ENCODE results near the gene NR5A2.

The NR5A2 gene

DNA sequence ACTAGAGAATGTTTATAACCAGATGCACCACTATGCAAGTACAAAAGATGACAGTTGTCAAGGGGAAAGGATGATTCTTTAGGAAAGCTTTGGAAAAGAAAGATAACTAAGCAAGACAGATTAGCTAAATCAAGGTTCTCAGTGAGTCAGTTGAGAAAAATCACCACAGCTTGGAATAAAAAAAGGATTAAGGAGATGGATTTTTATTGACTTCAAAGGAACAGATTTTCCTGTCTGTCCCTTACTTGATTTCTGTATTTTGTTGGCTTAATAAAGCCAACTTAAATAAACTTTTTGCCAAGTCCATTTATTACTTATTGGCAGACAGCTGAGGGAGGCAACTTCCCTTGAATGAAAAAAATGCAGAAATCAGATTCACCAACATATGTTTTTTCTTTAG, 93.9 kb downstream of the NR5A2 start:
- no peak for DNase-seq (ENCODE audit: low read depth in 4 of 4, low spot score in 1 of 4)

DNA sequence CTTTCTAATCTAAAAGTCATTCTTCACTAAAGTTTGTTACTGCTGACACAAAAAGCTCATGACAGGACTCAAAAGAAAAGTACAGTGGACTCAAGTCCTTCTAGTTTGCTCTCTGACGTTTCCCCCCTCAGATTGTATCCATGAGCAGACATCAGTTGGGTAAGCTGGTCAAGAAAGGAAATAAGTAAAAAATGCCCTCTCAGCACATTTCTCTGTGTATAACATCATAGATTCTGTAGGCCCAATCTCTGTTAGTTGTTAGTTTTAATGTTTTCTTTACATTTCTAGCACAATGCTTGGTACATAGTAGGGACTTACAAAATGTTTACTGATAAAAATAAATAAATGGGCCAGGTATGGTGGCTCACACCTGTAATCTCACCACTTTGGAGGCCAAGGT, 96.8 kb downstream of the NR5A2 start:
- DNase-seq (ENCODE audit: low read depth in 4 of 4, low spot score in 1 of 4), result no peak

DNA sequence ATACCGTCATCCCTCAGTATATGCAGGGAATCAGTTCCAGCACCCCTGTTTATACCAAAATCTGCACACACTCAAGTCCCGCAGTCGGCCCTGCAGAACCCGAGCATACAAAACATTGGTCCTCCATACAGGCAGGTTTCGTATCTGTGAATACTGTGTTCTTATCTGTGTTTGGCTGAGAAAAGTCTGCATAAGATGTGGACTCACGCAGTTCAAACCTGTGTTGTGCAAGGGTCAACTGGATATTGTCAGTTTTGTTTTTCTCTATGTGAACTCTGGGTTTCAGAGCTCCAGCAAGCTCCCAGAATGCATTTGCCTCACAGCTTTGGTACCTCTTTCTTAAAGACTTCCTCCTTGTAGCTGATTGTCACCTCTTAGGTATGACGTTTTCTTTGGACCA, 100.6 kb downstream of the NR5A2 start:
- DNase-seq (ENCODE audit: low read depth in 4 of 4, low spot score in 1 of 4), result no peak

DNA sequence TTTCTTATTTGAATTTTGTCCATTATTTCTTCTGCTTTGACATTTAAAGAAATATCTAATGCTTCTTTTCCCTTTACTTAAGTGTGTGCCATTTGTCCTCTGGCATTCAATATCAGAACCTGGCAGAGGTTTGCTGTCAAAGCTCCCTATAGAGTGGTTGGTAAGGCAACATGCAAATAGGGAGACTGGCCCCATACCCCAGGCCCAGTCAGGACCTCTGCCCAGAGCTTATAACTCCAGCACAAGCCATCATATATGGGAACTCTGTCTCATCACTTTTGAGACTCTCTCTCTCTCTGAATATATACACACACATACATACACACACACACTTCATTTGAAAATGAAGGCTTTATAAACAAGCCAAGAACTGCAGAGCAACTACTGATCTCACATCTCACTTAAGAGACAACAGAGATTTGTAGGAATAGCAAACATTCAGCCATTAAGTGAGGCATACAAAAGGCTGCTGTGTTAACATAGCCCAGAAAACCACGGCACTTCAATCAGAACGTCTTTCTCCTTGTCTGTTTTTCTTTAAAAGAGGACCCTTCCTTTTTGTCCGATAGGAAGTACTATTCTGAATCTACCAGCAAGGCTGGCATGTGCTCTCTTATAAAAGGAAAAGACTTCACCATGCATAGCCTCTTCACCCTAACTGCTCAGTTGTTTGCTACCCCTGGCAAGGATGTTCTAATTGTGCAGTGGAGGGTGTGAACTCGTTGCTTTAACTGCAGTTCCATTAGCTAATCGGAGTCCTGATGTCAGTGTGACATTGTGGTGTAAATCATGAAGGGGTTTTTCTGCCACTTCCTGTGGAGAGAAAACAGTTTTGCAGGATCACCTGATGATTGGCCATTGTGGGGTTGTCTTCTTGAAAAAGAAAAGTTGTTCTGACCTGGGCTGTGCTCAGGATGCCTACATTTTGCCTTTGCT, 101.7 kb downstream of the NR5A2 start:
- no peak for DNase-seq (ENCODE audit: low read depth in 4 of 4, low spot score in 1 of 4)

DNA sequence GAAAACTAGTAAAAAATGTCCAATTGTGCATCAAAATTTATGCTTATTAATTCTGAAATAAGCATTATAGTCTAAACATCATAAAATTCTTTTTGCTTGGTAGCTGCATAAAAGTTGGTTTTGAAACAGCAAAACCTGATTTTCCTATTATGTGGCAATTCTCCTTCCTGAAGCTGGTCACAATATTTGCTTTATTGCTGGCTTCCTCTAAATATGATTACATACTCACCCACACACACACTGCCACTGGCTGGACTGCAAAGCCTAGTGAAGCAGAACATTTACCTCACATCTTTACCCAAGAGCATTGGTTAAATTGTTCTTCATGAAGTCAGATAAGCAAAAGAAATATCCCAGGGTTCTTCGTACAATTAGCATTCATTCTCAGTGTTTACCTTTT, 103.0 kb downstream of the NR5A2 start:
- DNase-seq (ENCODE audit: low read depth in 4 of 4, low spot score in 1 of 4), result no peak

DNA sequence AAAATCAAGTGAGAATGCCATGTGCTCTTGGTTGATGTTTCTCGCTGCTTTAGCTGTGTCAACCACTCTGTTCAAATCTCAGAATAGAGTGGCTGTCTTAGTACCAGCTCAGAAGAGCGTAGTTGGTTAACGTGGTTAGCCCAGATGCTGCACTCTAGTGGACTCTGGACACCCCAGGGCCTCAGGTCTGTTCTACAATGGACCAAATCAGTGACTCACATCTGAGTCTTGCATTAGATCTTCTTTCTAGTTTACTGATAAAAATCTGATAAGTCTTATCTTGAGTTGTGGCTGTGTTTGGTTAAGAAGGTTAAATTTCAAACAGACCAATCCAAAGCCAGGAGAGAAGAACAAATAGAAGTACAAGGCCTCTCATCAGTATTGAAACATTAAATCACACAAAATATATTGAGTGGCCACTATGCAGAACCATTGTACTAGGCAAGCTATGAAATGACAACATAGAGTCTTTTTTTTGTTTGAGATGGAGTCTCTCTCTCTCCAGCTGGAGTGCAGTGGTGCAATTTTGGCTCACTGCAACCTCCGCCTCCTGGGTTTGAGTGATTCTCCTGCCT, 104.1 kb downstream of the NR5A2 start:
- no peak for DNase-seq (ENCODE audit: low read depth in 4 of 4, low spot score in 1 of 4)

DNA sequence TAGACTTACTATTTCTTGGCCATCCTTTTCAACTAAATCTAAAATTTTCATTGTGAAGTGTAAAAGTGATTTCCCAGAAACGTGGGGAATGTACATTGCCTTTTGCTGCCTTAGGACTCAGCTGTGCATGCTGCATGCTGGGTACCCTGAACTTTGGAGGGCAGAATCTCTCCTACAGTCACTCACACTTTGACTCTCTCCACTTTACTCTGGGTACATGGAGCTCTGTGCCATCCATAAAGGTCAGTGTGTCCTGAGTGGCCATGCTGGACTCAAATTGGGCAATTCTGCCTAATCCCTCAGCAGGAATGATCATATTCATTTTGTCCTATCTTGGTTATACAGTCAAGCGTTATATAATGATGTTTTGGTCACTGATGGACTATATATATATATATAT, 105.6 kb downstream of the NR5A2 start:
- no peak for DNase-seq (ENCODE audit: low read depth in 4 of 4, low spot score in 1 of 4)

DNA sequence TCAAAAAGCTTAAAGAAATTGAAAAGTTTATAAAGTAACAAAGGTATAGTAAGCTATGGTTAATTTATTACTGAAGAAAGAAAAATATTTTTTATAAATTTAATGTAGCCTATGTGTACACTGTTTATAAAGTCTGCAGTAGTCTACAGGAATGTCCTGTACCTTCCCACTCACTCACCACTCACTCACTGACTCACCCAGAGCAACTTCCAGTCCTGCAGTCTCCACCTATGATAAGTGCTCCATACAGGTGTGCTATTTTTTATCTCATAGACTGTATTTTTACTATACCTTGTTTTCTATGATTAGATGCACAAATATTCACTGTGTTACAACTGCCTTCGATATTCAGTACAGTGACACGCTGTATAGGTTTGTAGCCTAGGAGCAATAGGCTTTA, 106.6 kb downstream of the NR5A2 start:
- no peak for DNase-seq (ENCODE audit: low read depth in 4 of 4, low spot score in 1 of 4)

DNA sequence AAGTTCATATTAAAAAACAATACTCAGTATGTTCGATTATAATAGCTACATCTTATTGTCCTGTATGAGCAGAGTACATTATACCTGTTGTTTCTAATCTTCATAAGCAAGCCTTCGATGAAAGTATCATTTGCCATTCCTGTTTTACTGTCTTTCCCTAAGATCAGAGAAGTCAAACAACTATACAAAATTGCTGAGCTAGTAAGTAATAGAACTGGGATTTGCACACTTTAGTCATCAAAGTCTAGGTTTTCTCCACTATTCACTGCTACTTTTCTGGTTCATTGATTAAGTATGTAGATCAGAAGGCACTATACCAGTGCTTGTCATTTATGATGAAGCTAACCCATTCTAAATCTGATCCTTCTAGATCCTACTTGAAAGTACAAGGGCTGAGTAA, 108.9 kb downstream of the NR5A2 start:
- no peak for DNase-seq (ENCODE audit: low read depth in 4 of 4, low spot score in 1 of 4)

DNA sequence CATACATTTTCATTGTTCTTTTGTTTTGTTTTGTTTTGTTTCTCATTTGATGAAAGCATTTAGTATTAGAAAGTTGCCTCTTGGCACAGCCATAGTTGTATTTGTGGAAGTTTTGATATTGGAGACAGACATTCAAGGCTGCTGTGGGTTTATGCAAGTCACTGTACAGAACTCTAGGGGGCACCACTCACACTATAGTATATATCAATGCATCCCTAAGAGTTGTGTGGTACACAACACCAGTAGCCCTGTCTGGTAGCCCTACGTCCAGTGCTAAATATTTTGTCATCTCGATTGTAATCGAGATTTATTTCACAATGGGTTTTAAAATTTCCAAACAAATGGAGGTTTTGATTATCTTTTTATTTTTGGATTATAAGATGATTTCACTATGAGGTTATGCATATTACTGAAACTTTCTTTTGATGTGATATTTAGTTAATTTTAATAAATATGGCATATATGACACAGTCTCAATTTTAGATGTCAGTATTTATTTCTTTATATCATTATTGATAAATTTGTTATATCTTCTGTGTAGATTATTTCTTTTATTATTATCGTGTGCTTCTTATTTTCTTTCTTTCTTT, 112.2 kb downstream of the NR5A2 start:
- no peak for DNase-seq (ENCODE audit: low read depth in 4 of 4, low spot score in 1 of 4)

DNA sequence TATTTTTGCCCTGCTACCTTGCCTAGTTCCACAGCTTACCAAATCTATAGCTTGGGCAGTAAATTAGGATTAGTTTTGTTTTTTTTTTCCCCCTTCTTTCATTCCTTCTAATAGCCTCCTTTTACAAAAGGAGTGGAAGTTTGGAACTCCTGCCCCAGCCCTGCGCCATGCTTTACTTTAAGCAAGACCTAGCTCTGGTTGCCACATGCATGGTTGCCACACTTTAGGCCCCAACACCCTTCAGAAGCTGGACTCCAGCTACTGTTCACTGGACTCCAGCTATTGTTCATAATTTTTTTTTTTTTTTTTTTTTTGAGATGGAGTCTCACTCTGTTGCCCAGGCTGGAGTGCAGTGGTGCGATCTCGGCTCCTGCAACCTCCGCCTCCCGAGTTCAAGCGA, 115.8 kb downstream of the NR5A2 start:
- no peak for DNase-seq (ENCODE audit: low read depth in 4 of 4, low spot score in 1 of 4)

DNA sequence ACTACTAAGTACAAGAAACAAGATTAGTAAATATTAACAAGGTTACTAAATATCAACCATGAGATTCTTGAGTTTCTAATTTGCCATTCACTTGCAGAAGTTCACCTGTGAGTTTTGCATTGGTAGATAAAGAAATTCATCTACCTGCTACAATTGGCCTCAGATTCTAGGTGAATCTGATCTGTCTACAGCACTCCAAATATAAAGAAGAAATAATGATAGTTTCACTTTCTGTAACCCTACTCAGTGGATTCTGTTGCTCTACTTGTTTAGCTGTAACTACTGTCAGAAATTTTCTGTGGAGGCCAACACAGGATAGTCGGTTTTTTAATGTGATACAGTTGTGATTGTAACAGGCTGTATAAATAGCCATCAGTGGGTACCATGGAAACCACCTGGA, 118.6 kb downstream of the NR5A2 start:
- no peak for DNase-seq (ENCODE audit: low read depth in 4 of 4, low spot score in 1 of 4)

DNA sequence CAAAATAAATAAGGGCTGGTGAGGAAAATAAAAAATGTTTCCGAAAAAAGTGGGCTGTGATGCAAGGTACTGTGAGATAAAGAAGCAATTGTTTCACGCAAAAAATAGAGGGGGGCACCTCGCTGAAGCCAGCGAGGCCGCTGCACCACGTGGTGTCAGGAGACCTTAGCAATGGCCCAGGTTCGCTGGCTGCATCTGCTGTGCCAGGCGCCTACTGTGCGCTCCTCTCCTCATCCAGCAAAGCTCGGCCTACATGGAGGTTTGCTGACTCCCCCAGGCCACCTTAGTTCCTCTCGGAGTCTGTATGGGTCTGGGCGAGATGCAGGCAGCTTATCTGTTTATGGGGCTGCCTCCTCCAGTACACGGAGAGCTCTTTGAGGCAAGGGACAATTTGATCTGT, 119.6 kb downstream of the NR5A2 start:
- DNase-seq (ENCODE audit: low read depth in 4 of 4, low spot score in 1 of 4), result no peak

DNA sequence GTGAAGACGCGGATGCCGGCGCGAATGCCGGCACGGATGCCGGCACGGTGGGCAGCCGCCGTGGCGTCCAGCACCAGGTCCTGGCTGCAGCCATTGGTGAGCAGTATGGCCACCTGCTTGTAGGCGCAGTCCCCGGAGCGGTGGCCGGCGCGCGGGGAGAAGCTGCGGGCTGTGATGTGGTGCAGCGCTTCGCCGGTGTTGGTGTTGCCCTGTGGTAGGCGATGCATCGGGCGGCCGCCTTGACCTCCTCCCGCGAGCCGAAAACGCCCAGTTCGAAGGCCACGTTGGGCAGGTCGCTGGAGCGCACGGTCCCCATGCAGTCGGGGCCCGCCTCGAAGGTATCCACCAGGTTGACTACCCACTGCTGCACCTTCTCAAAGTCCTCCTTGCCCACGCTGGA, 120.2 kb downstream of the NR5A2 start:
- DNase-seq (ENCODE audit: low read depth in 4 of 4, low spot score in 1 of 4), result no peak

DNA sequence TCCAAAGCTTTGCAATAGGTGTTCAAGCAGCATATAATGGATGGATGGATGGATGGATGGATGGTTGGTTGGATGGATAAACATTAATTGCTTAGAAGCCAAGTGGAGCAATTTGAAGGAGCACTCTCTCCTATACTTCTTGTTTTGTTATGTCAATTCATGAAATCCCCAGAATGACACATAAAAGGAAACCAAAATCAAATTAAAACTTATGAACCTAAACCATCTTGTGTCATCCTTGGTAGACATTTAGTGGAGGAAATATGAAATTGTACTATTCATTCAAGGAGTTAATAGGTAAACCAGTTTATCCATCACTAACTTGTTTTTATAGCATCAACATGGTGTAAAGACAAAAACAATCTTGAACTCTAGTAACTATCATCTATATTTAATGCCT, 122.5 kb downstream of the NR5A2 start:
- DNase-seq (ENCODE audit: low read depth in 4 of 4, low spot score in 1 of 4), result no peak

DNA sequence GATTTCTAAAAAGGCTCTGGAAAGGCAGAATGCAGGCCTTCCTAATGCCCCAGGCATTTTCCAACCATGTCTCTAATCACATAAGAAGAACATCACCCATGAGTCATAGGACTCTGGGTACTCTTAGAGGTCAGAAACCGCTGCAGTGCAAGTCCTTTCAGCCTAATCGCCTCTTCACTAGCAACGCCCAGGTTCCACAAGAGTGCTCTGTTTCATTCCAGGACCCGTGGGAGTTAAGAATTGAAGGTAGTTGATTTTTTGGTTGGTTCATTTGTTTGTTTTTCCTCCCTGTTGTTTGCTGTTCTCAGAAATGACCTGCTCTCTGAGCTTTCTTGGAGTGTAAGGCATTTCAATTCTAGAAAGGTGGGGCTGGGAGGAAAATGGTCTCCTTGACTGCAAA, 123.2 kb downstream of the NR5A2 start:
- no peak for DNase-seq (ENCODE audit: low read depth in 4 of 4, low spot score in 1 of 4)

DNA sequence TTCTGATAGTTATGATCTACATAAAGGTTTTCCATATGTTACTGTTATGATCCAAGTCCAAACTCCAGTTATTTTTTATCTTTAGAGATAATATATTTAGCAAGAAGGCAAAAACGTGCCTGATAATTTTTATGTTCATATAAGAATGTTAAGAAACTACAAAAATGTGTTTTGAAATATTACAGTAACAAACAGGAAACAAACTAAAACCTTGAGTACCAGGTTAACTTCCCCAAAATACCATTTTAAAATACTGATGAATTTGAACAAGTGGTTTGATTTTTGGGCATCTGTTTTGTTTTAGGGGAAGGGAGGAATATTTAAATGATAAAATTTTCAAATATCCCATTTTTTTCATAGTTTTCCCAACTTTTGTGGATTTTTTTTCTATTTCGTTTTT, 124.8 kb downstream of the NR5A2 start:
- DNase-seq (ENCODE audit: low read depth in 4 of 4, low spot score in 1 of 4), result no peak

DNA sequence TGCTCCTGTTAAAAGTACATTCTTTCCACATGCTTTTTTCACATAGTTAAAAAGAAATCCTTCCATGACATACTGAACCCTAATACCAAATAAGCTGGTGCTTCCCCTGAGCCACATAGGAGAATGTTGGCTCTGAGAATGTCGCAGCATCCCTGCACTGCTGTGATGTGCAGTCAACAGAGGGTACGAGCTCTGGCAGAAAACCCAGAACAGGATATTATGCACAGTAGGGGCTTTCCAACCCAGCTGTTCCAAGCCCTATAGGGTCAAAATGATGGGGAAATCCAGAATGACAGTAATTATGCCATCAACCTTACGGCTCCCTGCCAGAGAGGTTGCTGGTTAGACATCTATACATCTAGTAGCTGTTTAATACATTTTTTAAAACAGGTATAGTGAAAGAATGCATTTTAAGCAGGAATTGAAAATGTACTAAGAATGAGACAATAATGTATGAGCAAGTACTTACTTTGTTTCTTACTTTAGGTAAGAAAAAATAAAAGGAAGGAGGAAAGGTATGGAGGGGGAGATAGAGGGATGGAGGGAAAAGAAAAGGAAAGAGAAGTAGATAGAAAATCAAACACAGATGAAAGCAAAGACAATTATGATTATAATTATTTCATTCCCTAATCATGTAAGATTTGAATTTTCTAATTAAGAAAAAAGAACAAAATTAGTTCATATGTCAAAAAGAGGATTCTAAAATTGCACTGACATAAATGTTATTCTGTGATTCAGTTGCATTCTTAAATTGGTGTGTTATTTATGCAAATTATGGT, 126.0 kb downstream of the NR5A2 start:
- DNase-seq (ENCODE audit: low read depth in 4 of 4, low spot score in 1 of 4), result peak in 3 of 4 experiments; percentile 9 to 35 (median 33)

DNA sequence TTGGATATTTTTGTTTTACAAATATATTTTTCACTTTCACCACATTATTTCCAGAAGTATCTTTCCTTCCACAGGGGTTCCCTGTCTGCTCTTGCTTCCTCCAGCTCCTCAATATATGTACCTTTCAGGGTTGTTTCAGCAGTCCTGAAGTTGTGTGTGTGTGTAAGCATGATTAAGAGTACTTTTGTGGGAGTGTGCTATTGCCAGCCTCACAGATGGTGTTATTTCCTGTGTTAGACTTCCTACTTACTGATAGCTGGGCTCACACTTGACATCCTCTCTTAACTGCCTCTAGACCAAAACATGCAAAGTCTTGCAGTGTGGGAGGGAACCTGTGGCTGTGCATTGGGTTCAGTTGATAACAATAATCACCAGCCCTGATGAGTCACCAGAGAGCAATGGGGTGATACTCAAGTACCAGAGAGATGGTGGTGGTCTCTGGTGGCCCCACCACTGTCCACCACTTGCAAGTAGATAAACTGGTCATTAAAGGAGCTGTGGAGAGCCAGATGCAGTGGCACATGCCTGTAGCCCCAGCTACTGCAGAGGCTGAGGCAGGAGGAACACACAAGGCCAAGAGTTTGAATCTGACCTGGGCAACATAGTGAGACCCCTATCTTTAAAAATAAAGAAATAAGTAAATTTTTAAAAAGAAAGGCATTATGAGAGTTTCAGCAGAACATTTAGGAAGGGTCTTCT, 126.7 kb downstream of the NR5A2 start:
- DNase-seq (ENCODE audit: low read depth in 4 of 4, low spot score in 1 of 4), result peak in 2 of 4 experiments; percentile 10 to 21

DNA sequence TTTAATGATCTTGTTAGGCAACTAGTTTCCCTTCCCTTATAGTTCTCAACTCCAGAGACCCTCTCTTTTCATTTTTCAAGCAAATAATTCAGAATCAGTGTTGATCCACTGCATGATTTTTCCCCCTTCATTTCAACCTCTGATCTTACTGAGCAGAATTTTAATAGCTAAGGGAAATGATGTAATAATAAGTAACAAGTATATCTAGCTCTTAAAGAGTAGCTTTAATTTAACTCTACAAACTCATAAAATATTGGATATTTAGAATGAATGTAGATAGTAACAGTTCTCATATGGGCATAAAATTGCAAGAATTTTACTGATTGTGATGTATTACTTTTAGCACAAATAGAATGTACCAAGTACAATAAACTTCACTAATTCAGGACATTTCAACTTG, 130.2 kb downstream of the NR5A2 start:
- DNase-seq (ENCODE audit: low read depth in 4 of 4, low spot score in 1 of 4), result no peak

DNA sequence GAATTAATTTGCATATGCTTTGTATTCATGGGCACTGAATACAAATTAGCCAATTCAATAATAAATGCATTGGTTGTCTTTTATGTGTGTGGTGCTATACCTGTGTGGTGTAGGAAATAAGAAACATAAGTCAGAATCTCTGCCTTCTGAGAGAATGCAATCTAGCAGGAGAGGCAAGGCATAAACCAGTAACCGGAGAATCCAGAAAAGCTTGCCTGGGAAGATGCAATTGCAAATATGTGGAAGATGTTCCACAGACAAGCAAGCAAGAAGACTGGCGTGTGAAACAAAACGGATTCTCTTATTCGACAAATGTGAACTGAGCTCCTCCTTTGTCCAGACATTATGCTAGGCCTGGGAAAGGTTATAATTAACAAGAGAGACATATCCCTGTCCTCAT, 134.3 kb downstream of the NR5A2 start:
- no peak for DNase-seq (ENCODE audit: low read depth in 4 of 4, low spot score in 1 of 4)
